GM21381 (cell line): ENCODE results near the gene BORCS6.

Source experiments
- ATAC-seq: cut with Tn5 transposase; IDR thresholded peaks from one replicate; pipeline ENCODE4 v1.9.1; 2021; ENCODE audit warnings: mild to moderate bottlenecking, moderate library complexity; ENCODE audit not compliant: unreplicated experiment

Gene BORCS6

DNA sequence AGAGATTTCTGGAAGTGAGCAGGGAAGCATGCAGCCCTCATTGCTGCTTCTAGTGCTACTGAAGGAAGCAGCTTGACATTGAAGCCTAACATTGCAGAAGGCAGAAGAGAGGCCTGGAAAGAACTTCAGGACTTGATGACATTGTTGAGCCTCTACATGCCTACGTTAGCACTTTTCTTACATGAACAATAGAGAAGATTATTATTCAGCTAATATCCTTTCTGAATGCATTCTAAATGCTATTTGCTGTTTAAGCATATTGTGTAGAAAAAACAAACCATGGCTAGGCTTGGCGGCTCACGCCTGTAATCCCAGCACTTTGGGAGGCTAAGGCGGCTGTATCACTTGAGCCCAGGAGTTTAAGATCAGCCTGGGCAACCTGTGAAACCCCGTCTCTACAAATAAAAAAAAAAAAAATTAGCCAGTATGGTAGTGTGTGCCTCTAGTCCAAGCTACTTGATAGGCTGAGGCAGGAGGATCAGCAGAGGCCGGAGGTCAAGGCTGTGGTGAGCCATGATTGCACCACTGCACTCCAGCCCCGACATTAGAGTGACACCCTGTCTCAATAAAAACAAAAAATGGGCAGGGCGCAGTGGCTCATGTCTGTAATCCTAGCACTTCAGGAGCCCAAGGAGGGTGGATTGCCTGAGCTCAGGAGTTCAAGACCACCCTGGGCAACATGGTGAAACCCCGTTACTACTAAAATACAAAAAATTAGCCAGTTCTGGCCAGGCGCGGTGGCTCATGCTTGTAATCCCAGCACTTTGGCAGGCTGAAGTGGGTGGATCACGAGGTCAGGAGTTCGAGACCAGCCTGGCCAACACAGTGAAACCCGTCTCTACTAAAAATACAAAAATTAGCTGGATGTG is 22.6 kb upstream of the BORCS6 start:
- no peak for ATAC-seq

DNA sequence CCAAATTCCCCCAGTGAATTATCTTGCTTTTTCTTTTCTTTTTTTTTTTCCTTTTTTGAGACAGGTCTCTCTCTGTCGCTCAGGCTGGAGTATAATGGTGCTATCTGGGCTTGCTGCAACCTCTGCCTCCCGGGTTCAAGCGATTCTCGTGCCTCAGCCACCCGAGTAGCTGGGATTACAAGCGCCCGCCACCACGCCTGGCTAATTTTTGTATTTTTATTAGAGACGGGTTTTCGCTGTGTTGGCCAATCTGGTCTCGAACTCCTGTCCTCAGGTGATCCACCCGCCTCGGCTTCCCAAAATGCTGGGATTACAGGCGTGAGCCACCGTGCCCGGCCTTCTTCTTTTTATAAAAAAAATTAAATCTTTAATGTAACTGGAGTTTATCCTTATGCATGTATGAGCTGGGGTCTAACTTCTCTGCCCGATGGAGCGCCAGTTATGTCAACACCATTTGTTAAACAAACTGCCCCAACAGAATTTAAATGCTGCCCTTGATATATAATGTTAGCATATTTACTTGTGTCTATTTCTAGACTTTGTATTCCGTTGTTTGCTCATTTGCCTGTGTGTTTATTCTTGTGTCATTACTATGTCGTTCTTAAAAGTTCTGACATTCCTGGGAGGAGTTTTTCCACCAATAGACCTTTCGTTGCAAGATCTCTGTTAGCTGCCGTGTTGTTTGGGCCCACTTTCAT is 20.9 kb upstream of the BORCS6 start:
- no peak for ATAC-seq

DNA sequence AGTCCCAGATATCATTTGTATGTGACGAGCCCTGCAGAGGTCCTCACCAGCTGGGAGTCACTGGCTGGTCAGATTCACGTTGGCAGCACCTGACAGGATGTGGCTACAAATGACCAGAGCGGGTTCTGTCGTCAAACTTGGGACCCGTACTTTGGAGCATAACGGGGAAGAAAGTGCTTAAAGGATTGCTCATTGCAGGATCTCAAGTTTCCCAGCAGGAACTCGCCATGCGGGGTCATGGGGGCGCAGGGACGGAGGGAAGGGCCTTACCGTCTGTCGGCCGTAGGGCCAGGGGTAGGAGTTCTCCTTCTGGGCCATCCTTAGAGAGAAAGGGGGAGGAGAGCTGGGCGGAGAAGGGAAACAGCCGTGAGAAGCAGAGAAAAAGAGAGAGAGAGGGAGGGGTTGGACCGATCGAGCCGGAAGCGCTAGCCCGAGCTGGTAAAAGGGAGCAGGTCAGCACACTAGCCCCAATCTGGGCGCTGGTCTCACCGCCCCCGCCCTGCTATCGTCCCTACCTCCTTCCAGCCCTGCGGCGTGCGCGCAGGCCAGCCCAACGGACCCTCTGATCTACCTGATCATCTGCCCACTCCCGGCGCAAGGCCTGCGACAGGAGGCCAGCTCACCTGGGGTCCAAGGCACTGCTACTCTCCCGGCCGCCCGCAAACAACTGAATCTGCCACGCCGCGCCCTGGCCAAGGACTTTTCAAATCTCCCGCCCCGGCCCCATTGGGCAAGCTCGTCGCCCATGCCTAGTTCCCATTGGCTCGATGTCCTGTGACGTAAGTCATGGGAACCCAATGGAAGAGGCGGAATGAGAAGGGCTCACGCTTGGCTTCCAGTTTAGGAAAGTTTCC is 20.2 kb upstream of the BORCS6 start, which contains the start of gene AURKB:
Gene AURKB (minus strand): TSS at position 669 of the 854 bp plus-strand sequence. CDS start 351 bp downstream, at position 318.
- peak; percentile 87 for ATAC-seq

DNA sequence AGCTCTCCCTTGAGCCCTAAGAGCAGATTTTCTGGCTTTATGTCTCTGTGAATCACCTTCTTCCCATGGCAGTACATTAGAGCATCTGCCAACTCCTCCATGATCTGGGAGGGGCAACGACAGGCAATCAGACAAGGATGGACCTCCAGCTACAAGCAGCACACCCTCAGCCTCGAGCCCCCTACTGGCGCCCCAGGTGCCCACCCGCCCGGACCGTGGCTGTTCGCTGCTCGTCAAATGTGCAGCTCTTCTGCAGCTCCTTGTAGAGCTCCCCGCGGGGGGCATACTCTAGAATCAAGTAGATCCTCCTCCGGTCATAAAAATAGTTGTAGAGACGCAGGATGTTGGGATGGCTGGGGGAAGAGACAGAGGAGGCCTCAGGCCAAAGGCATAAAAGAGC is 16.6 kb upstream of the BORCS6 start:
- no peak for ATAC-seq

DNA sequence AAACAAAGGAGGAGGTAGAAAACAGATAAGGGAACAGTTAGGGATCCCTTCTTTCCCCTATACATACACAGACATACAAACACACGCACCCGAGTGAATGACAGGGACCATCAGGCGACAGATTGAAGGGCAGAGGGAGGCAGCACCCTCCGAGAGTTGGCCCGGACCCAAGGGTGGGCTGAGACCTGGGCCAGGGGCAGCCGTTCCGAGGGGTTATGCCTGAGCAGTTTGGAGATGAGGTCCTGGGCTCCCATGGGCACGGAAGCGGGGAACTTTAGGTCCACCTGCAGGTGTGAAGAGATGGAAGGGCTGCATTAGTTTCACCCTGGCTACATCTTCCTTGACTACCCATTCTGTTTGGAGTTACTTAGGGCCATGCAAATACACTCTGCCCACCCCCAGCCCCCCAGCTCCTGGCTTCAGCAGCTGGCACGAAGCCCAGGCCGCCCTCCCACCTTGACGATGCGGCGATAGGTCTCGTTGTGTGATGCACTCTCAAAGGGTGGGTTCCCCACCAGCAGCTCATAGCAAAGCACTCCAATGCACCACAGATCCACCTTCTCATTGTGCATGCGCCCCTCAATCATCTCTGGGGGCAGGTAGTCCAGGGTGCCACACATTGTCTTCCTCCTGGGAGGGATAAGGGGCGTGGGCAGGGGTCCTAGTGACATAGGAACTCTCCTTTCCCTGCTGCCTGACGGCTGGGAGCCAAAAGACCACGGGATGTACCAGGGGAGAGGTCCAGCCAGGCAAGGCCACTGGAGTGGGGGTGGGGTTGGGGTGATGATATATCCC is 15.0 kb upstream of the BORCS6 start:
- ATAC-seq = no peak

DNA sequence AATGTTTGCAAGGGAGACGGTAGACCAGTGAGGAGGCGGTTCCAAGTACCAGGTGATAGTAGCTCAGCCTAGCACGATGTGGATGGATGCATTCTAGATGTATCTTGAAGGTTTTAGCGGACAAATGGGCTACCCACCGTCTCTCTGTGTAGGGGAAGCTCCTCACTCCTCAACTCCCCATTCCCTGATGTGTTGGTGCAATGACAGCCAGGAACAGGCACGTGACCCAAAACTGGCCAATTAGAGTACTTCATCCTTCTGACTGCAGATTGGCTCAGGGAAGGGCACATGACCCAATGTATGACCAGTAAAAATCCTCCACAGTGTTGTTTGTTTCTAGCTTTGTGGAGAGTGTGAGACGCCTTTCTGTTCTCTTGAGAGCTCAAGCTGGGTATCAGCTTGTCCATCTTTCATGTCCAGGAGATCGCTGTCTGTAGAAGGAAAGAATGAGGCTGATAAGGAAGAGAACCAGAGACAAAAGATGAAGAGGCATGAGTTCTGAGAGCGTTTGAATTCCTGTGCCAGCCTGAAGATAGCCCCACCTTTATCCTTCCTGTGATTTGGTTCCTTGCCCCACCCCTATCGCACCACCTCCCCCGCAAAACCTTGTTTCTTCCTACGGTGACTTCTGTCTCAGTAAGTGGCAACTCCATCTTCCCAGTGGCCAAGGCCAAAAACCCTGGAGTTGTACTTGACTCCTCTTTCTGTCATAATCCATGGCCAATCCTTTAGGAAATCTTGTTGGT is 2.3 kb upstream of the BORCS6 start:
- ATAC-seq = peak; percentile 20

DNA sequence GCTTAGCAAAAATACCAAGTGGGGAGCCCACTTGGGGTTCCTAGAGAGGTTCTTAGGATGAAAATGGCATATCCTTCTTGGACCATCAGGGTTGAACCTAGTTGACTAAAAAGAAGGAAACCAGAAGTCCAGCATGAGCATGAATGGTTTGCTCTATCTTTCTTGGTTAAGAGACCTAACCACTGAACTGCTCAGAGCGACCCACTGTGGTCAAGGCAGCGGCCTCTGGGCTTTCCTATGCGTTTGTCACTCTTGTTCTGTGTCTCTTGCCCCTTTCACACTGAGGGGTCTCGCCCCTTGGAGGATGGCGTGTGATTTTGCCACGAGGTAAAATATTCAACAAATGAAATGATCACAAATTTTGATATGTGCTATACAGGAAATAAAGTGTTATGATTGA is 526 bp upstream of the BORCS6 start:
- ATAC-seq = no peak

DNA sequence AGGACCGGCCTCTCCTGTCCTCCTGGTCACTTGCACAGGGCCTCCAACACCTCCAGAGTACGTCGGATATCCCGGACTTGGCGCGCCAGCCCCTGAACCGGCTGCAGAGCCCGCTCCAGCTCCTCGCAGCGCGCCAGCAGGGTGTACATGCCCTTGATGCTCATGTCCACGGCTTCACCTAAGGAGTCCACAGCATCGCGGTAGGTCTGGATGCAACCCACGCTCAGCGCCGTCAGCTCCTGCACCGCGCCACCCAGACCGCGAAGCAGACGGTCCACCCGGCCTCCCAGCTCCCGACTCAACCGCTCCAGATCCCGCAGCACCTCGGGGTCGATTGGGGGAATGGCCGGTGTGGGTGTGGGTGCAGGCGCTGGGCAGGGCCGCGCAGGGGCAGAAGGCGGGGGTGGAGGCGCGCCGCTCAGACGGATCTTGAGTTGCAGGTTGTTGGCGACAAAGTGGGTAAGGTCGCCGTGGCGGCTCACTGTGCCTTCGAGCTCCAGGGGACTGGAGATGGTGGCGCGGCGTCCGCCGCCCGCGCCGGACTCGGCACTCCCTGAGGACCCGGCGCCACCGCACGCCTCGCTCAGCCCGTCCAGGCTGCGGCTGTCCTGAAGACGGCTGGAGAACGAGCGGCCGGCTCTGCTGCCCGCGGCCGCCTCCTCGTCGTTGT is 804 bp downstream of the BORCS6 start:
- ATAC-seq = no peak

DNA sequence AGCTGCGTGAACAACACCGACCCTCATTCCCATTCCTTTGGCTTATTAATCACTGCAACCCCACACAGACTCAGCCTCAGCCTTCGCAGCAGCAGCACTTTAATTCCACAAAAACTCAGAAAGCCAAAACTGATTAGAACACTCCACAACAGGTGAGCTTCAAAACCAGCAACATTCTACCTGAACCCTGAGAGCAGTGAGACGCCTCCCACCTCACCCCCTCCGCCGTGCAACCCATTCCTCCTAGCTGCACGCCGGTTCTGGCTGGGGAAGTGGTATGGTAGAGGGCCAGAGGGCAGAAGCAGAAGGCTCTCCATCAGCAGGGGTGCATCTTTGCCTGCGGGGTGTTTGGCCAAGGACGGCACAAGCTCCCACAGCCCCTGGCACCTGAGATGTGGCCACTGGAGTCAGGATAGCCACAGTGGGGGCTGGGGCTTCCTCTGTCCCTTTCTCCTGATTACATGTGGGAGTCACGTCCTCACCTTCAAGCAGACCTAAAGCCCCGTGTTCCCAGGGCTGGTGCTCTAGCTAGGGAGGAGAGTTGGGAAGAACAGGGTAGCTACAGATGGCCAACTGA is 1.6 kb downstream of the BORCS6 start:
- no peak for ATAC-seq

DNA sequence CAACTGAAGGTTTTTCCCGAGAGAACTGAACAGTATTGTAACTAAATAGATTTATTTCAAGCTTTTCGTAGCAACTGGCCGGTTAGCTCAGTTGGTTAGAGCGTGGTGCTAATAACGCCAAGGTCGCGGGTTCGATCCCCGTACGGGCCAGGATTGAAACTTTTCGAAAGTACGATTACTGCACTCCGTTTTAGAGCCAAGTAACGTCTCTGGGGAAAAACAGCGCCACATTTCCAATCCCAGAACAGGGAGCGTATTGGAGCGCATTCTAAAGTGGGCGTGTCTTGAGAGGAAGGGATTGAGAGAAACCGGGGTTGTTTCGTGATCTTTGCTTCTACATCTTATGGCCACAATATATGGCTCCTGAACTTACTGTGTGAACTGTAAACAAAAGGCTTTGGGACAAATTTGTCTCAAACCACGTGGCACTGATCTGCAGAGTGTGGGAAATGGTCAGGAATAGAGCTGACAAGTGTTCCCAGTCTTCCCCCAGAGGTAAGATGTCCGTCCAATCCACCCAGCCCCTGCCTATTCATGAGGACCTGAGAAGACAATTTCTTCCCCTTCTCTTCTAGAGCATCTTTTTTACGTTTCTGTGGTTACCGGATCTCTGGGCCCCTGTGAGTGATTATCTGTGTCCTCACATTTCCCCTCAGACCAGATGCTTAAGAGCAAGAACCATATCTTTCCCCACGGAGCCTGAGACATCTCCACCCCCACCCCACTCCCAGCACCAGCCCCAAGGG is 2.3 kb downstream of the BORCS6 start:
- peak; percentile 25 for ATAC-seq

DNA sequence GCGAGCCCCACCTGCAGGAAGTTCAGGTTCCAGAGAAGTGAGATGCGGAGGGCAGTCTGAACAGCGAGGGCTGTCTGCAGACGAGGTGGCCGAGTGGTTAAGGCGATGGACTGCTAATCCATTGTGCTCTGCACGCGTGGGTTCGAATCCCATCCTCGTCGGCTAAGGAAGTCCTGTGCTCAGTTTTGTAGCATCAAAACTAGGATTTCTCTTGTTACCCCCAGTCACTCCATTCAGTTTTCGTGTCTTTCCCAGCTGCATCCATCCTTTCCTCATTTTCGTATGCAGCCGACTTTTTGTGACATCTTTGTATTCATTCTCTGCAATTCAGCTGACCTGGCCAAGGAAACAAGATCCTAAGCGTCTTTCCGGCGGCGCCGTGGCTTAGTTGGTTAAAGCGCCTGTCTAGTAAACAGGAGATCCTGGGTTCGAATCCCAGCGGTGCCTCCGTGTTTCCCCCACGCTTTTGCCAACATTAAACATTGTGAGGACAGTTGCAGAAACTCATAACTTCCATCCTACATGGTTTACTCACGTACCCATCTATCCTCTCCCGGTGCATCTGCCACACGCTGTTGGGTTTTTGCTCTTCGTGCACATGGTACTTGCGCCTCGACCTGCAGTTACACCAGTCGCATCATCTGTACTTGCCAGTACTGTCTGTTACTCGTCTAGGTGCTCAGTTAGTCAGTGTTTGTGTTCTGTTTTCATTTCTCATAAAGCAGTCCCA is 3.0 kb downstream of the BORCS6 start:
- peak; percentile 30 for ATAC-seq

DNA sequence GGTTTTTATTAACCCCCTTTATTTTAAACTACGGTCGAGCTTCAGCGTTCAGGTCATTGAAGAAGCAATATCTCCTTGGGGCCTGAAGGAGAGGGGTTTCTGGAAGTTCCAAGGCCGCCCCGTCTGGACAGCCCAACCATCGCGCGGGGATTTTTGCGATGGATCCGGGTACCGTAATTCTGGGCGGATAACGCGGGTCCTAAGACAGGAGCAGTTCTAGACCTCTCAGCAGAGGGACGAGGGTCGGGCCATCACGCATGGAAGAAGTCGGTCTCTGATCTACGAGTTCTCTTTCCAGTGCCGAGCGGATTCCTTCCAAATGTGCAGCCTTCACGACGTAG is 3.6 kb downstream of the BORCS6 start:
- peak; percentile 0 for ATAC-seq

DNA sequence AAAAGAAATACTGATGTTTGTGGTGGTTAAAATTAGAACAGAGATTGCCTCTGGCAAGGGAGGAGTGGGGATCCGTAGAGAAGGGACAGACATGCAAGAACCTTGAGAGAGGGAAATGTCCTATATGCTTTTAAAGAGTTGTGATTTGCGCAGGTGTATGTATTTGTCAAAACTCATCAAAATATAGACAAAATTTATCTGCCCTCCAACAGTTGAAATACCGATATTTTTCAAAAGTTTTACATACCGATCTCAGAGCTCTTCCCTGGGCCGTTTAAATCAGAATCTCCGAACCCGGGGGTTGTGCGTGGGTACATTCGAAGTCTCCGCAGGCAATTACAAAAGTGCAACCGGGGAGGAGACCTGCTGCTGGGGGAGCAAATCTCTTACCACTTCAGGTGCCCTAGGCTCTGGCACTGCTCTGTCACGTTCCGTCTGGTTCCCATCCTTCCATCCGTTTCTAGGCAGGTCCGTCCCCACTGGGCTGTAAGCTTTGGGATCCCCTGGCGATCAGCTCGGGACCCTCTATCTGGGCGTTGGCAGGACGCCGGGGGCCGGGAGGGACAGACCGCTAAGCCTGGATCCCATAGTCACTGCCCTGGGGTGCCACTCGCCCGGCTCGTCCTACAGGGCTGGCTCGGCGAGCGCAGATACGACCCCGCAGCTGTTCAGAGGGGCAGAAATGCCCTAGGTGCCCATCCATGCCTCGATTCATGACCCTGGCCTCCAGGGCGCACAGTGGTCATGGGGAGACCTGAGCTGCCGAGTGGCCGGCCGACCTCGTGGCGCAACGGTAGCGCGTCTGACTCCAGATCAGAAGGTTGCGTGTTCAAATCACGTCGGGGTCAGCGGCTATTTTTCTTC is 4.2 kb downstream of the BORCS6 start:
- no peak for ATAC-seq

DNA sequence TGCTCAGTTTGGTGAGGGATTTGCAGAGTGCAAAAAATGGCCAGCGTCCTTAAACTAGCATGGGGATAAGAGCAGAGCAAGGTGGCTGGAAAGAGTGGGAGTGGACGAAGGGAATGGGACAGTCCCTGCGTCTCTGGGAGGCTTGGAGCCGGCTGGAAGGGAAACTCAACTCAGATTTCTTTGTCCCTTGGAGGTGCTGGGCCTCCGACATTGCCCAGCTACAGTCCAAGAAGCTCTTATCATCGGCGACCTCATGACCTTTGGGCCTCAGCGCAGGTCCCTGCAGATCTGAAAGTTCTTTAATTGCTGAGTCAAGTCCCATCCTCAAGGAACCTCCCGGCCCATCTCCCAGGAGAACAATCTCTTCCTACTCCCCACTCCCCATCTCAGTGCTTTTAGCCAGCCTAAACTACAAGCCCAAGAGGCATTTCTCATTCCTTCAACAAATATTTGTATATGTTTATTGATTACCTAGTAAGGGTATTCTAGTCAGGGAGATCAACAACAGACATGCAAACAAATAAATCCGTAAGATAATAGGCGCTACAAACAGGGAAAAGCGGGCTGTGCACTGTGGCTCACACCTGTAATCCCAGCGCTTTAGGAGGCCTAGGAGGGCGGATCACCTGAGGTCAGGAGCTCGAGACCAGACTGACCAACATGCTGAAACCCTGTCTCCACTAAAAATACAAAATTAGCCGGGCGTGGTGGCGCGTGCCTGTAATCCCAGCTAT is 12.8 kb downstream of the BORCS6 start:
- no peak for ATAC-seq

DNA sequence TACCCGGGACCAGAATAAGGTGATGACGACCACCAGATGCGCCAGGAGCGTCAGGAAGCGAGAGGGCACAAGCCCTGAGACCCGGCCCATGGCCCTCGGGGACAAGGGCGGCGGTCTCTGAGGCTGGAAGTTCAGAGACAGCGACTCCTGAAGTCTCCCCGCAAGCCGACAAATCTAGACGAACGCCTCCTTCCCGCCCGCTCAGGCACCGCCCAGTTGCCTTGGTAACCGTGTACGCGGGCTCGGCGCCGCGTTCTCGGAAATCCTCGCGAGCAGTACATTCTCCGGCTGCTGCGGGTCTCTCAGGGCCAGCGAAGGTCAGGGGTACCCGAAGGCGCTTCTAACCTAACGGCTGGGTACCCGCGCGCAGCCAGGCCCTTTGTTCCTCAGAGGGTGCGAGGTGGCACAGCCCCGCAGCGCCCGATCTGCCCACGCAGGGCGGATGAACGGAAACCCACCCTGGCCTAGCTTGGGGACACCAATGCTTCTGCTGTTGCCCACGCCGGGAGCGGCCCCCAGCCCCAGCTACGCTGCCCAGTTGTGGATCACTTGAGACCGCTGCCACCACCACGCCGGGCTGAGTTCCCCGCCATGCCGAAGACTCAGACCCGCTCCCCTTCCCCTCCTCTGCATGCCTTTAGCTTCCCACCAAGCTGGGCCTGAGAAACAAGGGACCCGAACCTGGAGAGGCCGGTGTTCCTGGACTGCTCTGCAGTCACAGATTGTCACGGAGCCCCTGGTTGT is 13.6 kb downstream of the BORCS6 start, which contains the start of gene TMEM107:
Gene TMEM107 (minus strand): TSS at position 184 of the 744 bp plus-strand sequence. CDS start 94 bp downstream, at position 90.
- peak; percentile 35 for ATAC-seq
